Measurements from ENCODE around the gene ALKBH4.
"Not testable (repeated sequence)": the region's sequence is repeated elsewhere in the genome, so short reads cannot be mapped to it uniquely, and the experiment has no call there.

Gene ALKBH4, protein sequence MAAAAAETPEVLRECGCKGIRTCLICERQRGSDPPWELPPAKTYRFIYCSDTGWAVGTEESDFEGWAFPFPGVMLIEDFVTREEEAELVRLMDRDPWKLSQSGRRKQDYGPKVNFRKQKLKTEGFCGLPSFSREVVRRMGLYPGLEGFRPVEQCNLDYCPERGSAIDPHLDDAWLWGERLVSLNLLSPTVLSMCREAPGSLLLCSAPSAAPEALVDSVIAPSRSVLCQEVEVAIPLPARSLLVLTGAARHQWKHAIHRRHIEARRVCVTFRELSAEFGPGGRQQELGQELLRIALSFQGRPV

DNA sequence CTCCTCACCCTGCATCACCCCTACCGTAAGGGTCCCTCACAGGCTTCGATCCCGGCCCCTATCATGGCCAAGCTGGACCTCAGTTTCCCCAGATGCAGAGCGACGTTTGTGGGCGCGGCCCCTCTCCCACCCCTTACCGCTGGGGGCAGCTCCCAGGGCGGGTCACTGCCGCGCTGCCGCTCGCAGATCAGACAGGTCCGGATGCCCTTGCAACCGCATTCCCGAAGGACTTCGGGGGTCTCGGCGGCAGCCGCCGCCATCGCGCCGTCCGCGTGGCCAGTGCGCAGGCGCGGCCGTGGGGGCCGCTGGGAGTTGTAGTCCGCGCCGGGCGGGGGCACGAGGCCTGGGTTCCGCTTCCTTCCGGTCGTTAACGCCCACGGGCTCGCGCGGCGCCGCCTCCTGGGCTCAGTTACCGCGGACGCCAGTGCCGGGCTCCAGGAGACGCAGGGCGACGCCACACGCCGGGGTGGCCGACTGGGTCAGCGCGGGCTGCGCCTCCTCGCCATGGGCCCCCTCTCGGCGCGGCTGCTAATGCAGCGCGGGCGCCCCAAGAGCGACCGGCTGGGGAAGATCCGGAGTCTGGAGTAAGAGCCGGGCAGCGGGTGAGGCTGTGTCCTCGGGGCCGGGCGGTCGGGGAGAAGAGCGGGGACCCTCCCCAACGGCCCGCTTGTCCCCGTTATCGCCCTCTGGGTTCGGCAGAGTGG, at the start of gene ALKBH4, which contains the start of gene LRWD1:
Gene ALKBH4 (minus strand): TSS at position 287 of the 704 bp plus-strand sequence. CDS start 27 bp downstream, at position 260.
Gene LRWD1 (plus strand): TSS at position 408 of the 704 bp plus-strand sequence. CDS start 97 bp downstream, at position 505.
- 0 out of 2 replicates have a peak, but pooled peaks have one; percentile 16 for TF ChIP-seq ZFP3 (CRISPR knock-in tag; IDR thresholded peaks at IDR 0.05)
- TF ChIP-seq, protein P1, sequence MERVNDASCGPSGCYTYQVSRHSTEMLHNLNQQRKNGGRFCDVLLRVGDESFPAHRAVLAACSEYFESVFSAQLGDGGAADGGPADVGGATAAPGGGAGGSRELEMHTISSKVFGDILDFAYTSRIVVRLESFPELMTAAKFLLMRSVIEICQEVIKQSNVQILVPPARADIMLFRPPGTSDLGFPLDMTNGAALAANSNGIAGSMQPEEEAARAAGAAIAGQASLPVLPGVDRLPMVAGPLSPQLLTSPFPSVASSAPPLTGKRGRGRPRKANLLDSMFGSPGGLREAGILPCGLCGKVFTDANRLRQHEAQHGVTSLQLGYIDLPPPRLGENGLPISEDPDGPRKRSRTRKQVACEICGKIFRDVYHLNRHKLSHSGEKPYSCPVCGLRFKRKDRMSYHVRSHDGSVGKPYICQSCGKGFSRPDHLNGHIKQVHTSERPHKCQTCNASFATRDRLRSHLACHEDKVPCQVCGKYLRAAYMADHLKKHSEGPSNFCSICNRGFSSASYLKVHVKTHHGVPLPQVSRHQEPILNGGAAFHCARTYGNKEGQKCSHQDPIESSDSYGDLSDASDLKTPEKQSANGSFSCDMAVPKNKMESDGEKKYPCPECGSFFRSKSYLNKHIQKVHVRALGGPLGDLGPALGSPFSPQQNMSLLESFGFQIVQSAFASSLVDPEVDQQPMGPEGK (CRISPR knock-in tag; IDR thresholded peaks at IDR 0.05; ENCODE audit: borderline replicate concordance): no peak
- peak; percentile 87 for ATAC-seq

DNA sequence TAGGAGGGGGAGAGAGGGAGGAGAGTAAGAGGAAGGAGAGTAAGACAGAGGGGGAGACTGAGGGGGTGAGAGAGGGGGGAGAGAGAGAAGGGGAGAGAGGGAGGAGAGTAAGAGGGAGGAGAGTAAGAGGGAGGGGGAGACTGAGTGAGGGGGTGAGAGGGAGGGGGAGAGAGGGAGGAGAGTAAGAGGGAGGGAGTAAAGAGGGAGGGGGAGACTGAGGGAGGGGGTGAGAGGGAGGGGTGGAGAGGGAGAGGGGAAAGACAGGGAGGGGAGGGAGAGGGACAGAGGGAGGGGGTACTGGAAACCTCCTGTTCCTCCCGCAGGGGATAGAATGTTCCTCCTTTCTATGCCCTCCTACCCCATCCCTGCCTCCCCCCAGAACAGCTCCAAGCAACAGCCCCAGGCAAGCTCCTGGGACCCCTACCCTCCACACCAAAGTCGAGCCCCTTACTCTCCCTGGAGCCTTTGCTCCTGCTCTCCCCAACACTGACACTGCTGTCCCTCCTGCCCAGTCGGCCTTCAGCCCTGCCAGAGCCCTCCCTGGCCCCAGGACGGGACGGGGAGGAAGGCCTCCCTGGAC, 48.1 kb upstream of the ALKBH4 start:
- ATAC-seq: peak; percentile 16

DNA sequence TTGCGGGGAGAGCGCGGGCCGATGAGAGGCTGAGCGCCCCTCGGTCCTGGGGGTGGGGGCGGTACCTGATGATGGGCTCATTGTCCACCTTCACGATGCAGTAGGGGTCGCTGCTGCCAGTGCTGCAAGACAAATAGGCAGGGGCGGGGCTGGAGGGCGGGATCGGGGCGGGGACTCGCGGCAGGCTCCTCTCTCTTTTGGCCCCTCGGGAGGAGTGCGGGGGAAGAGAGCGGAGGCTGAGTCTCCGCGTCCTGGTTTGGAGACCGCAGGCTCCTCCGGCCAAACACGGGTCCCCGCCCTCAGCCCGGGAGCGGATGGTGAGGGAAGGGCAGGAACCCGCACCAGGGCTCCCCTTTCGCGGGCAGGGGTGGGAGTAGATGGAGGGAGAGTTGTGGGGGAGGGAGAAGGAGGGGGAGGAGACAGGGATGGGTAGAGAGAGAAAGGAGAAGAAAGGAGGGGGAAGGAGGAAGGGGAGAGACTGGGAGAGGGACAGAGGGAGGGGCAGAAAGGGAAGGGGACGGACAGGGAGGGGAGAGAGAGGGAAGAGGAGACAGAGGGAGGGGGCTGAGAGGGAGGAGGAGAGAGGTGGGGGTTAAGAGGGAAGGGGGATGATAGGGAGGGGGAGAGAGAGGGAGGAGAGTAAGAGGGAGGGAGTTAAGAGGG, 47.3 kb upstream of the ALKBH4 start:
- peak; percentile 80 for ATAC-seq

DNA sequence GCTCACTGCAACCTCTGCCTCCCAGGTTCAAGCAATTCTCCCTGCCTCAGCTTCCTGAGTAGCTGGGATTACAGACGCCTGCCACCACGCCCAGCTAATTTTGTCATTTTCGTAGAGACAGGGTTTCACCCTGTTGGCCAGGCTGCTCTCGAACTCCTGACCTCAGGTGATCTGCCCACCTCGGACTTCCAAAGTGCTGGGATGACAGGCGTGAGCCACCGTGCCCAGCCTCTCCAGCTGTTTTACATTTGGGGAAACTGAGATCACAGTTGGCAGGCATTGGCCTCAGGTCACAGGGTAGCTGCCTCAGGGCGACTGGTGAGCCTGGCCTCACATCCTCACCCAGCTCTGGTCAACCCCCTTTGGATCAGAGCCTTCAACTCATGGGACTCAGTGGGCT, 45.9 kb upstream of the ALKBH4 start:
- ATAC-seq: not testable (repeated sequence)

DNA sequence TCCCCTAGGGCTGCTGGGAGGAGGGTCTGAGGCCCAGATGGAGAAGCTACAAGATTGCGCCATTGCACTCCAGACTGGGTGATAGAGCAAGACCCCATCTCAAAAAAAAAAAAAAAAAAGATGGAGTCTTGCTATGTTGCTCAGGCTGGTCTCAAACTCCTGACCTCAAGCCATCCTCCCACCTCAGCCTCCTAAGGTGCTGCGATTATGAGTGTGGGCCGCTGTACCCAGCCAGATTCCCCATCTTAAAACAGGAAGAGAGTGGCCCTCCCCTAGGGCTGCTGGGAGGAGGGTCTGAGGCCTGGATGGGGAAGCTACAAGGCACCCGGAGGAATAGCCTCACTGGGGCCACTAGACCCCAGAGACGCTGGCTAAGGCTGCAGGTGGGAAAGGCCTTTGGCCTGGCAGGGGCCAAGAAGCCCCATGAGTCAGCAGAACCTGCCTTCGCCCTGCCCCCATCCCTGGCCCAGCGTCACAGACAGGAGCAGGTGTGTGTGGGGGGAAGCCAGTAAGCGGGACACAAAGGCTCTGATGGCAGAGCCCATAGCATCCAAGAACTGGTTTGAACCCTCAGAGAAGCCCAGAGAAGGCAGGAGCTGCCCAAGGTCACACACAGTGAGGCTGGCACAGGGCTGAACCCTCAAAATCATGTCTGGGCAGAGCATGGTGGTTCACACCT, 42.9 kb upstream of the ALKBH4 start:
- not testable (repeated sequence) for ATAC-seq

DNA sequence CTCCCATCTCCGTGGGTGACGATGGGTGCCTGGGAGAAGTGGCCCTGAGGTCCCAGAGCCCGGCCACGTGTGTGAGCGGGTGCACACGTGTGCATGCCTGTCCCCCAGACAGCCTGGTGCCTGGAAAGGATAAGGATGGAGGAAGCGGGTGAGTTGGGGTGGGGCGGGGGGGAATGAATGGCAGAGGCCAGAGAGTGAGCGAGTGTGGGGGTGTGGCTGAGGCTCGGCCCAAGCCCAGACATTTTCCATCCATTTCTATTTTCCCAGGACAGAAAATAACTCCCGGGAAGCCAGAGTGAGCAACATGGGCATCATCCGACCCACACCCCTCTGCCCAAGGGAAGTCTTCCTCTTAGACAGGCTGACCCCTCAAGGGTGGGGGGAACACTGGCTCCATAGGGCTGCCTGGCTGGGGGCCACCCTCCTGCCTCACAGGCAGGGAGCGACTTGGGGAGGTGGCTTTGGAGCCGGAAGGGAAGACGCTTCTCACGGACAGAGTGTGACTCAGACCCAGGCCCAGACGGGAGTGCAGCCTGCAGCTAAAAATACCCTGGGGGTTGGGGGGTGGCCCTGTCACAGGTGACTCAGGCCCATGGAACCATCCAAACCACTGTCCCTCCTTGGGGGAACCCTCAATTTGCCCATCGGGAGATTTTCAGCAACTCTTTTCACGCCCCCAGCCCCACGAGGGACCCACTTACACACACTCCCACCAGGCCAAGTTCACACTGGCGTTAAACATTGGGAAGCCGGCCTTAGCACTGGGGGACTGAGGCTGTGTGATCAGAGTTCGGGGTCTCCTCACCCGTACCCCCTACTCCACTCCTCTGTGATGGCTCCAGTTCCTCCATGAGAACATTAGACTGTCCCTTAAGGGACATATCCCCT, 40.9 kb upstream of the ALKBH4 start:
- ATAC-seq: peak; percentile 93

DNA sequence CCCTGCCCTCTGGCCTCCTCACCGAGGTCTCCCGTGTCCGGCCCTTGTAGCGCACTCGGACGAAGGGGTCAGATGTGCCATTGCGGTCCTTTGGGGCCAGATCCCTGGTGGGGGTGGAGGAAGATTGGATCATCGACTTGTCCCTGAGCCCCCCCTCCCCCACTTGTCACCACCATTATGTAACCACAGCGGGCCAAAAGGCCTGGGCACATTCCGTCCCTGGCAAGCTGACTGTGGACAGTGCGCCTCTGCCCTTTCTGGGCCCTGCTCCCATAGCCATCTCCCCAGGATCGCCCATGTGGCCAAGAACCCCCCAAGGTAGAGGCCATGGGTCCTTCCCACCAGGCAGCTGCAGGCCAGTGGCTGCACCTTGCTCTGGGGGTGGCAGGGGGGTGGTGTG, 38.5 kb upstream of the ALKBH4 start:
- ATAC-seq: not testable (repeated sequence)

DNA sequence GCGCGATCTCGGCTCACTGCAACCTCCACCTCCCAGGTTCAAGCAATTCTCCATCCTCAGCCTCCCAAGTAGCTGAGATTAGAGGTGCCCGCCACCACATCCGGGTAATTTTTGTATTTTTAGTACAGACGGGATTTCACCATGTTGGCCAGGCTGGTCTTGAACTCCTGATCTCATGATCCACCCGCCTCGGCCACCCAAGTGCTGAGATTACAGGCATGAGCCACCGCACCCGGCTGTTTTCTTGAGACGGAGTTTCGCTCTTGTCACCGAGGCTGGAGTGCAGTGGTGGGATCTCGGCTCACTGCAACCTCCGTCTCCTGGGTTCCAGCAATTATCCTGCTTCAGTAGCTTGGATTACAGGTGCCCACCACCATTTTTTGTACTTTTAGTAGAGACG, 33.7 kb upstream of the ALKBH4 start:
- ATAC-seq: not testable (repeated sequence)

DNA sequence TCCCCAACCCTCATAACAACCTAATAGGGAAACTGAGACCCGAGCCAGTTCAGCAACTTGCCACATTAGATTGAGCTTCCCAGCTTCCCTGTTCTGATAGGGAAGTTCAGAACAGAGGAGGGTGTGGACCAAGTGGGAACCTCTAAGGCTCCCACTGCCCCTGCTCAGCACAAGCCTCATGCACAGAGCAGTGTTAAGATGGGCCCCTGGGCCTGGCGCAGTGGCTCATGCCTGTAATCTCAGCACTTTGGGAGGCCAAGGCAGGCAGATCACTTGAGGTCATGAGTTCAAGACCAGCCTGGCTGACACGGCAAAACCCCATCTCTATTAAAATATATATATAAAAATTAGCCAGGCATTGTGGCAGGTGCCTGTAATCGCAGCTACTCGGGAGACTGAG, 32.6 kb upstream of the ALKBH4 start:
- not testable (repeated sequence) for ATAC-seq

DNA sequence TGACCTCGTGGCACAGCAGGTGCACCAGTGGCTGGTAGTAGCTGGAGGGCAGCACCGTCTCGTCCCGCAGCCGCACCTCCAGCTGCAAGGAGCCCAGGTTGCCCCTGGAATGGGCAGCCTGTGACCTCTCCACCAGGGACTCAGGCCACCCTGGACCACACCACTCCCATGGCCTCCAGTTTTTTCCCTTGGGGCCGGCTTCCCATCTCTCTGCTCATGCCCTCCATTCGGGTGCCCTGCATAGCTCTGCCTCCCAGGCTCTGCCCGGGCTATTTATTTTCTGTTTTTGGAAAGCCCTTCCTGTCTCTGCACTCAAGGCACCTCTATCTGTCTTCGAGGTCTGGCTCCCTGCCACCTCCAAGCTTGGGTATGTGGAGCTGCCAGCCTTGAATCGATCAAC, 32.2 kb upstream of the ALKBH4 start:
- not testable (repeated sequence) for ATAC-seq

DNA sequence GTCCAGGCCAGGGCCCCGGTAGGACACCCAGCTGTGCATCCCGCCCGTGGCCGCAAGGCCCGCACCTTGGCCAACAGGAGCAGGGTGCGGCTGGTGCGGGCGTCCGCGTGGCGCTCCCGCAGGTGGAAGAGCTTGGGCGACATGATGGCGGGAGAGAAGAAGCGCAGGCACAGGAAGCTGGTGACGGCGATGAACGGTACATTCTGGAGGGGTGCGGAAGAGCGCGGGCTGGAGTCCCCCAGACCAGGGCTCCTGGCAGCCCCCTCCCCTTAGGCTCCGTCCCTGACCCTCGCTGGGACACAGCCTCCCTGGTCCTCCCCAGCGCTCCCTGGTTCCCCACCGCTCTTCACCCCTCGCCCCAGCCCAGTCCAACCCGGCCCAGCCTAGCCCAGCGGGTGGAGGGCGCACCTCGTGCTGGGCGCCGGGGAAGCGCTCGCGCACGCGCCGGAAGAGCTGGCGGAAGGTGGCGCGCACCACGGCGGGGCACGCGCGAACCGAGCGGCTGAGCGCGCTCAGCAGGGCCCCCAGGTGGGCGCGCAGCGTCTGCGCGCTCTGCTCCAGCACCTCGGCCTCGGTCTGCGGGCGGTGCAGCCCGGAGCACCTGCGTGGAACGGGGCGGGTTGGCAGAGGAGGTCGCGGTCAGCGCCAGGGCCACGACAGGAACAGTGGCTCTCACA, 29.9 kb upstream of the ALKBH4 start:
- ATAC-seq: peak; percentile 30

DNA sequence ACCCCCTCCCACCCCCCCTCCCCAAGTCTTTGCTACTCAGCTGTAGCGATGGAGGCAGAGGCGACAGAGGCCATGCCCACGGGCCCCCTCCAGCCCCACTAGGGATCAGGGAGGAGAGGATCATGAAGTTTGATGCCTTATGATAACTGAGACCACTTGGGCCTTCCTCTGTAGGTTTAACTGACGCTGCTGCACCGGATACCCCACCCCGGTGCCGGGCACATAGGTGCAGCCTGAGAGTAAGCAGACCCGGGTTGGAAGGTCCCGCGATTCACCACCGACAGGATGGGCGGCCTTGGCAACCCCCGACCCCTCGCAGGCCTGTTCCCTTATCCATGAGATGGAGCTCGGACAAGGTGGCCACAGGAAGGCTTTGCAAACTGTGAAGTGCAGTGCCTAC, 29.4 kb upstream of the ALKBH4 start:
- not testable (repeated sequence) for ATAC-seq

DNA sequence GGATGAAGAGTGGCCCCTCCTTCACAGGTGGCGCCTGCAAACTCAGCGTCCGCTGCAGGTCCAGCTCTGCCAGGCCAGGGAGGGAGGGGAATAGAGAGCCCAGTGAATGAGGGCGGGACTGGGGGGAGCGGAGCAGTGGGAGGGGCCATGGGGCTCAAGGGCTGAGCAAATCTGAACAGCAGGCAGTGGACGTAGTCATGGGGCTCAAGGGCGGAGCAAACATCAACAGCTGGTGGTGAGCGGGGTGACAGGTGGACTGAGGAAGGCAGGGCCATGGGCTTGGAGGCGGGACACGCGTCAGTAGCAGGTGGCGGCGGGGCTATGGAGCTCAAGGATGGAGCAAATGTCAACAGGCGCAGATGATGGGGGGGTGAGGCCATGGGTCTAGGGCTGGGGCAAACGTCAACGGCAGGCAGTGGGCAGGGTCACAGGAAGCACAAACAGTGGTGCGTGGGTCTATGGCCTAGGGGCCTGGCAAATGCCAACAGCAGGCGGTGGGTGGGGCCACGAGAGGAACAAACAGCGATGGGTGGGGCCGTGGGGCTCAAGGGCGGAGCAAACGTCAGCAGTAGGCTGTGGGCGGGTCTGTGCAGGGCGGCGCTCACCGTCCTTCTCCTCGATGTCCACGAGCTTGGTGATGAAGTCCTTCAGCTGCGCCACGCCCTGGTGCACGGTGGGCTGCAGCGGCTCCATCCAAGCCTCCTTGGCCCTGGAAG, 28.7 kb upstream of the ALKBH4 start:
- peak; percentile 29 for ATAC-seq

DNA sequence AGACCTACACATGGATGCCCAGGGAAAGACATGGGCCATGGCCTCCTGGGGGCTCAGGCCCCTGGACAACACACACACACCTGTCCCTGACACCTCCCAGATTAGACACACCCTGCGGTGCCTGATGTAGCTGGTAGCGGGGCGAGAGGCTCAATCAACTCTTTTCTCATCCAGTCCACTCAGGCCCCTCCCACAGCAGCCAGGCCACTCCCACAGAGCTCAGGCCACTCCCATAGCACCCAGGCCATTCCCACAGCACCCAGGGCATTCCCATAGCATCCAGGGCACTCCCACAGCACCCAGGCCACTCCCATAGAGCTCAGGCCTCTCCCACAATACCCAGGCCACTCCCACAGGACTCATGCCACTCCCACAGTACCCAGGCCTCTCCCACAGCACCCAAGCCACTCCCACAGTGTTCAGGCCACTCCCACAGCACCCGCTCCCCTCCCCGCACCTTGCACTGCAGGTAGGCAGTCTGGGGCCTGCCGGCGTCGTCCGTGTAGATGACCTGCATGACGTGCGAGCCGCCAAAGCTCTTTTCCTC, 25.9 kb upstream of the ALKBH4 start:
- ATAC-seq: peak; percentile 94

DNA sequence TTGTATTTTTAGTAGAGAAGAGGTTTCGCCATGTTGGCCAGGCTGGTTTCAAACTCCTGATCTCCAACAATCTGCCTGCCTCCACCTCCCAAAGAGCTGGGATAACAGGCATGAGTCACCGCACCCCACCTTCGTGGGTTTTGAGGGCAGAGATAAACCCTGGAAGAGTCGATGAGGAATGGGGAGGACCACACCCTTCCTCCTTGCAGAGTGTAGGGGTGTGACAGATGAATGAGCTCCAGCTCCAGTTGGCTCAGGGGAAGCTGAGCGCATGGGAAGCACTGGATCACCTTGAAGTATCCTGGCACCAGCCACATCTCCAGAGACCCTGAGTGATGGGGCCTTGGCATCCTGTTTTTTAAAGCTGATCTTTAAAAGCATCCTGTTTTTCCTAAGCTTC, 19.7 kb upstream of the ALKBH4 start:
- ATAC-seq: not testable (repeated sequence)

DNA sequence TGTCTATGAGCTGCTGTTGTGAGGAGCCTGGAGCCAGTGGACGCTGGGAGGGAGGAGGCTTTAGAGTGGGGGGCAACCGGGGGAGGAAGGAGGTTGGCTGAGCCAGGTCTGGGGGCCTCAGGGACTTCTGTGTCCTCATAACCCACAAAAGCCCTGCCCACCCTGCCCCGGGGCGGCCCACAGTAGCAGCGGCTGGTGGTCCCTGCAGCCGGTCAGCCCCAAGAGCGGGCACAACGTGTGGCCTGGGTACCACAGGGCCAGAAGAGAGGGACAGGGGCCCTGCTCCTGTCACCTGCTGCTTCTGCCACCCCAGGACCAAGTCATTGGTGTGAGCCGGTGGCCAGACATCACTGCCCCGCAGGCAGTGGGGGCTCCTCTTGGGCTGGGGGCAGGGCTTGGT, 17.3 kb upstream of the ALKBH4 start:
- not testable (repeated sequence) for ATAC-seq

Measured in SK-N-SH treated with all-trans-retinoic acid at 6 μM for 48 hours (cell line).